GM18517 (cell line): ENCODE data around the gene STOML2.

Experiments used
- ATAC-seq: cut with Tn5 transposase; IDR thresholded peaks from one replicate; pipeline ENCODE4 v1.9.1; 2021; ENCODE audit warnings: mild to moderate bottlenecking, moderate library complexity; ENCODE audit not compliant: unreplicated experiment

The STOML2 gene

DNA sequence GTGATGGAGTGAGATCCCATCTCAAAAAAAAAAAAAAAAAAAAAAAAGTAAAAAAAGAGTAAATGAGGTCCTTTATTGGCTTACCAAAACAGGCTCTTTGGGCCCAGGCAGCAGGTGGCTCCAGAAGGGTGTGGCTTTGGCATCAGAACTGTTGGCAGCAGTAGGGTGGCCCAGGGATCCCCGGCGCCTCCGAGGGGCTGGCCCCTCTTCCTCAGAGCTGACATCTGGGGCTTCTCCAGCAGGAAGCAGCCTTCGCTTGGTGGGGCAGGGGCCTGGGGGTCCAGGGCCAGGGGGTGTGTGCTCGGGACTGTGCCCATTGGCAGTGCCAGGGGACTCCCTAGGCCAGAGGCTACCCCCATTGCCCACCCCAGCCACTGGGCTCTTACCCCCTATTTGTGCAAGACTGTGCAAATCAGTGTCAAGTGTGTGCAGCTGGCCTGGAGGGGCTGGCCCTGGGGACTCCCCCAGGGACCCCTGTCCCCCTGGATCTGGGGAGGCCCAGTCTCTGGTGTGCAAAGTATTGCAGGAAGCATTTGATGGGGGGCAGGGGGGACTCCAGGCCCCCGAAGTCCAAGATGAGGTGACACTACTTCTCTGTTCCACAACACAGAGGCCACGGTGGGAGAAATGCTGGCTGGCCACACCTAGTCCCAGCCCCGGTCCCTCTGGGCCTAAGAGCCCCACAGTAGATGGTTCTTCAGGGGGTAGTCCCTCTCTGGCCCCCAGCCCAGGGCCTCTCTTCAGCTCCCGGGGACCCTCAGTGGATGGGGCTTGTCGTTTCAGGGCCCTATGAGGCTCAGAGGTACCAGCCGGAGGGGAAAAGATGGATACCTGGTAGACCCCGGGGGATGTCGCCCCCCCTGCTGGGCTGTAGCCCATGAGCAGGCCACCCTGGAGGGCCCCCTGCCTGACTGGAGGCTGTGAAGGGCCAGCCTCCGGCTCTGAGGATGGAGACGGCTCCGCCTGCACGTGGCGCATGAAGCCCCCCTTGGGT lies 4.7 kb upstream of the STOML2 start:
- no peak for ATAC-seq

DNA sequence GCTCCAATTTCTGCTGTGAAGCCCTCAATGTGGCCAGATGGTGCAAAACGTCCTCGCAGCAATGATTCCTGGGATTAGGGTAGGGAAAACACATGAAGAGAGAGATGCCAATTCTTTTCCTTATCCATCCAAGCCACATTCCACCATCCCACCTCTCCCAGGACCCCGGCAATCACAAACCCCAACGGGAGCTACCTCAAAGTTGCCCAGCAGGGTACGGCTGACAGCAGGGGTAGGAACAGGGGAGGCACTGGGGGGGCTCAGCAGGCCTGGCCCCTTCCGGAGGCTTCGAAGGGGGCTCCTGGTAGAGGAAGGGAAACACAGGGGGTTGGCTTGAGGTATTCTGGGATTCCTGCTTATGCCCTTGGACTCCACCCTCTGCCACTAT lies 3.4 kb upstream of the STOML2 start:
- no peak for ATAC-seq

DNA sequence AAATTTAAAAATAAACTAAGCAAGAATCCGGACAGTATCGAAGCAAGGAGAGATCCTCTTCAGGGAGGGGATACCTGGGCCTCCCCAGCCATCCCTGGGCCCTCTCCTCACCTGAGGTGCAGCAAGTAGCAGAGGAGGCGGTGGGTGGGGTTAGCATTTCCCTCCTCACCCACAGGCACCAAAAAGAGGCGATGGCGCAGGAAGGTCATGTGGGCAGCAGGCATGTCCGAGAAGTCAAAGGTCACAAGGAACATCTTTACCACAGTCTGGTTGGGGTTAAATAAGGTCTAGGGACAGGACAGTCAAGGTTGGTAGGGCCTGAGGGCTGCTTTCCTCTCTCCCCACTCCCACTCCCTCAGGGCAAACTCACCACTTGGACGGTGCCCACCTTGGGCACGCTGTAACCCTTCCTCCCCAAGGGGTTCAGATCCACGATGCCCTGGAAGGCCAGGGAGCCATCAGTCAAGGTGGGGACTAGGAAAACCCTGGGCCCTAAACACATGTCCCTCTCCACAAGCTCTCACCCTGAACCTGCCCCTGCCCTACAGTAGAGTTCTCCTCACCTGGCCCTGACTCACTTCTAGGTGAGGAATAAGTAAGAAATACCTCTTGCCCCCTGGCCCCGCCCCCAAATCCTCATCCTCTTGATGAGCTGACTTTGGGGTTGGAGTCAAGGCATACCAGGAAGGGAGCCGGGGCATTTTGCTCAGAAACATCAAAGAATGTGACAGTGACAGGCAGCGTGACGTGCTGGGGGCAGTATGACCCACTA lies 2.8 kb upstream of the STOML2 start:
- no peak for ATAC-seq

DNA sequence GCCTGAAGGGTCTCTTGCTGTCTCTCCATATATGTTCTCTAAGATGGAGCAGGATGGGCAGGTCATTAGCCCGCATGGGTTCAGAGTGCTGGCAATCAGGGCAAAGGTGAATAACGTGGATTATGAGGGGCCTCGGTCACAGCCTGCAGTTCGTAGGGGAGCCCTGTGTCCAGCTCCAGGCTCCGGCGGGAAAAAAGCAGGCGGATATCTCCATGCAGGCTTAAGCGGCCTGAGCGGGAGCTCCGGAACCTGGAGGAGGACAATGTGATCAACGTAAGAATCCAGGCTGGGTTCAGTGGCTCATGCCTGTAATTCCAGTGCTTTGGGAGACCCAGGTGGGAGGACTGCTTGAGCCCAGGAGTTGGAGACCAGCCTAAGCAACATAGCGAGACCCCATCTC lies 2.2 kb upstream of the STOML2 start:
- ATAC-seq = no peak

DNA sequence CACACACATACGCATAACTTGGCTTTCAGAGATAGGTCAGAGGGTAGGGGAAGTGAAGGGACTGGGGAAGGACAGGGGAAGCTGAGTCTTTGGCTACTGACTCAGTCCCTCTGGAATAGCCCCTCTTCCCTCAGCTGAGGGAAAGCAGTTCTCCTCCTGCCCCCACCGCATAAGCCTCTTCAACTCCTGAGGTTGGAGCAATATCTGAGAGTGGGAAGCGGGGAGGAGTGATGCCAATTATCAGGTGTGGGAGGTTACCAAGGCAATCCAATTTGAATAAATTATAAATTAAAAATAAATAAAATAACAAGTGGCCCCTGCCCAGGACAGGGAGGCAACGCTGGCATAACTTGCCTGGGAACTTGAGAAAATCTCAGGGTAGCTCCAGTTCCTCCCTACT lies 1.7 kb upstream of the STOML2 start:
- no peak for ATAC-seq

DNA sequence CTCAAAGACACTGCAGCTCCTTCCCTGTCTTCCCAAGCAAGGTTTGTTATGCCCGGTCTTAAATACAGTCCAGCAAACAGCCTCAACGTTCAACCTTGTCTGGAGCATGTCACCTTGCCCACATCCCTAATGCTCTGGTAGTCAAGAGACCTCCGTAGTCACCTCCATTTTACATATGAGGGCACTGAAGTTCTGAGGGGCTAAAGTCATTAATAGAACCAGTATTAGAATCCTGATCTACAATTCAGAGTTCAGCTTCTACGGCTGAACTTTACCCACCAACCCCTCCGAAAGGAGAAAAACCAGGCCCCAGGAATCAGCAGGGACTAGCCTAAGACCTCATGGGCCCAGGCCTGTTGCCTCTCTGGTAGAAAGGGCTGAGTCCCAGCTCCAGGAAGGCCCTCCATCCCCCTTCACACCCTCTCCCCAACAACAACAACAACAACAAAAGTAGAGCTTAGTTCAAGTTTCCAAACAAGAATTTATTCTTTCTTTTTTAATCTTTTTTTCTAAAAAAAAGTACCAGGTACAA lies 795 bp upstream of the STOML2 start:
- no peak for ATAC-seq

DNA sequence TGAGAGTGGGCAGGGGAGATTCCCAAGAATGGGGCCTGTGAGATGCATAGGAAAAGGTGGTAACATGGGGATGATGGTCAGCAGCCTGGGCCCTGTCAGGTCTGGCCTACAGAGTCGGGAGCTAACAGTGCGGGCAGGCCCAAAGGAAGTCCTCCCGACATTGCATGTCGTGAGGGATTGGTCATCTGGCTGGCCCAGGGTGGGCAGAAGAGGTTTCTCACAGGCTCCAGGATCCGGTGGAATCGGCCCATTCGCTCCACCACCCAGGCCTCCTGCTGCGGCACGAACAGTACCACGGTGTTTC lies 514 bp downstream of the STOML2 start:
- ATAC-seq = no peak

DNA sequence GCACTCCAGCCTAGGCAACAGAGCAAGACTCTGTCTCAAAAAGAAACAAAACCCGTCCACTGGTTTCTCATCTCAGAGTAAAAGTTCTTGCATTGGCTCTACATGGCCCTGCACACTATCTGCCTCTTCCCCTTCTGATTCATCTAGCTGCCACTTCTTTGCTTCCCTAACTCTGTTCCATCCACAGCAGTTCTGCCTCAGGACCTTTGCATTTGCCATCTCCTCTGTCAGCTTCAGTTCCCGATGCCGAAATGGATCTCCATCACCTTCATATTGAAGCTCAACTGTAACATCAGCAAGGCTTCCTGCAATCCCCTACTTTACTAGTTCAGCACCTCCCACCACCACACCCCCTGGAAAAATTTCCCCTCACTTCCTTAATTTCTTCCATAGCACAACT lies 5.4 kb downstream of the STOML2 start:
- no peak for ATAC-seq

DNA sequence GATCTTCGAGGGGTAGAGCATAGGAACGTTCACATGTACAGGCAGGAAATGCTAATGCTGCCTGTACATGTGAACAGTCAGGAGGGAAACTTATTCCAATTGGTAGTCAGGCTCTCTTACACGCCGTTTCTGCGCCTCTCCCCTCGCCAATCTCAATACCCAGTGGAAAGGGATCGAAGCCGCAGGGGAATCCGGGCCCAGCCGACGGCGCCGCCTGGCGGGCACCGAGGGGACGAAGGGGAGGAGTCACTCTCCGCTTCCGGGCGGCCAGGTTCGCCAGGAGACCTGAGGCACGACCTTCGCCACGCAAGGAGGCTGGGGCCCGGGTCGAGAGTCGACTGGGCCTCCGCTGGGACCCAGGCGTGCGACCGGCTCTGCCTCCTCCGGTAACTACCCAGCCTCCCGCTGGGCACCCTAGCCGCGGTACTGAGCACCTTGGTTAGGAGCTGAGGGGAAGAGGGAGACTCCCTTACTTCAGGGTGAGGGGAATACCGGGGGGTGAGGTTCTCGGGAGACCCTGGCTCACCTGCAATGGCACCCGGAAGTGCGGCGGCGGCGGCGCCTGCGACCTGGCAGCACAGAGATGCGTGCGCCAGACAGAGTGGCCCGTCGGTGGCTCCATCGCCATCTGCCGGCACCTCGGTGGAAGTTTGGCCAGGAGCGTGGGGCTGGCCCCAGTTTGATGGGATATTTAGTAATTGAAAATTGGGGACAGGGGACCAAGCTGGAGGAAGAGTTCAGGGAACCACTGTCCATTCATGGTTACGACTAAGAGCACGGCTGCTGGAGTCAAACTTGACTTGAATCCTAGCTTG lies 6.7 kb downstream of the STOML2 start, which contains the start of gene PIGO:
Gene PIGO, minus strand, starts transcription at position 557 of the 815 bp plus-strand sequence. CDS start 1,026 bp downstream, outside the sequence.
- peak; percentile 78 for ATAC-seq

DNA sequence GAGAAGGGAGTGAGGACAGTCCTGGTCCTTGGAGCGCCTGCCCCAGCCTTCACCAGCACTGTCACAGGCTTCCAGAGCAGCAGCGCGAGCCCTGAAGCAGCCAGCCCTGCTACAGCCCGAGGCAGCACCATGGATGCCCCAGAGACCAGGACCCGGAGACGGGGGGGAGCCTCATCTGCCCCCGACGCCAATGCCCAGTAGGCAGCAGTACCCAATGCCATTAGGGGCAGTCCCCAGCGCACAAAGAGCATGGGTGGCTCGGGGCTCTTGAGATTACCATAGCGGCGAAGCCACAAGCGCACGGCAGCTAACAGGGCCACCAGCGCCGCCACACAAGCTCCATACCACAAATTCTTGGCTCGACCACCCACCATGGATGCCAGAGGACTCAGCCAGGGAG lies 11.4 kb downstream of the STOML2 start:
- no peak for ATAC-seq

DNA sequence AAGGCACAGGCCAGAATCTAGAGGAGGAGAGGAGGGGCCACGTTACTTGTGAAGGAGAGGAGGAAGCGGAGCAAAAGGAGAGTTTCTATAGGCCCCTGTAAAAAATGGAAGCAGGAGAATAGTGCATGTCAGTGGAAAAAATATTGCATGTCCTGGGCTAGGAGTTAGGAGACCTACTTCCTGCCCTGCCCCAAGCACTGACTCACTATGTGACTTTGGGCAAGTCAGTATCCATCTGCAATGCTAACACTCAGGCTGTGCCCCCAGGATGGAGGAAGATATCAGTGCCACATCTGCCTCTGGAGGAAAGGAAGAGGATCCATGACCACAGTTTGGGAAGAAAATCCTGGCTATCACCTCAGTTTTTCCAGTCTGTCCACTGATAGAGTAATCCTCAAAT lies 13.5 kb downstream of the STOML2 start:
- no peak for ATAC-seq

DNA sequence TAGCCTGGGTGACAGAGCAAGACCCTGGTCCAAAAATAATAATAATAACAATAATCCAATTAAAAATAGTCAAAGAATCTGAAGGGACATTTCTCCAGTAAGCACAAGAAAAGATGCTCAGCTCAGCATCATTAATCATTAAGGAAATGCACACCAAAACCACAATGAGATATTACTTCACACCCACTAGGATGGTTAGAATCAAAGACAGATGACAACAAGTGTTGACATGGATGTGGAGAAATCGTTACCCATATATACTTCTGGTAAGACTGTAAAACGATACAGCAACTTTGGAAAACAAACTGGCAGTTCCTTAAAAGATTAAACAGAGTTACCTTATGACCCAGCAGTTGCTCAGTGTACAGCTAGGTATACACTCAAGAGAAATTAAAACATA lies 17.9 kb downstream of the STOML2 start:
- no peak for ATAC-seq

DNA sequence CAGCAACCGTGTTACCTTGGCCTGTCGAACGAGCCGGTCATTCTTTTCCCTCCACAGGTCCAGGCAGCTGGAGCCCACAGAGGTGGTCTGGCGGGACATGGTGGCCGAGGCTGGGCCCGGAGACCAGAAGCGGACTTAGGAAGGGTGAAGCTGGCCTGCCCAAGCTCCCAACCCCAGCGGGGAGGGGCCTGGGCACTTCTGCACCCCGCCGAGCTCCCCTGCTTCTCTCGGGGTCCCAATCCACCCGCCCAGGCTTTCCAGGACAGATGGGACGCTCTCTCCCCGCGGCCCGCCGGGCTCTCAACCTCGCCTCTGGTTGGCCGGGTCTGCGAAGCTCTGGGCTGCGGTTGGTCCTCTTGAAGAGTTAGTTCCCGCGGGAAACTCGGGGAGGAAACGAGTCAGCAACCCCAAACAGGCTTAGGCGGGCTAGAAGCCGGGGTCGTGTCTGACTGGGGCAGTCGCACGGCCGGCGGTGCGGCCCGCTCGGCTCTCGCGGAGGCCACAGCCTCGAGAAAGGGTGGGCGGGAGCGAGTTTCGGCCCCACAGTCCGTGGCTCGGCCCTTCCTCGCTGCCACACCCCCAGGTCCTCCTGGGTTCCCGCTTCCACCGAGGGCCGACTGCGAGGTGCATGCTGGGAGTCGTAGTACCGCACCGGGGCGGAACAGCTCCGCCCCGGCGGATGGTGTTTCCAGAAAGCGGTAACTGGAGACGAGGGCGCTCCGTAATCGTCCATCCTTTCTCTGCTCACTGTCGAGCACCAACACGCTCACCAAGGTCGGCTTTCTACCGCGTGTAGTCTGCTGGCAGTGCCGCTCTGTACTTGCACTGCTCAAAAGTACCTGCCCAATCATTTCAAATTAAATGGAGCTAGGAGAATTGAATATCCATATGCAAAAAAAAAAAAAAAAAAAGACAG lies 23.2 kb downstream of the STOML2 start, which contains the start of gene FANCG:
Gene FANCG, minus strand, starts transcription at position 517 of the 916 bp plus-strand sequence. Its CDS starts 418 bp downstream, at position 99.
- ATAC-seq = peak; percentile 84

DNA sequence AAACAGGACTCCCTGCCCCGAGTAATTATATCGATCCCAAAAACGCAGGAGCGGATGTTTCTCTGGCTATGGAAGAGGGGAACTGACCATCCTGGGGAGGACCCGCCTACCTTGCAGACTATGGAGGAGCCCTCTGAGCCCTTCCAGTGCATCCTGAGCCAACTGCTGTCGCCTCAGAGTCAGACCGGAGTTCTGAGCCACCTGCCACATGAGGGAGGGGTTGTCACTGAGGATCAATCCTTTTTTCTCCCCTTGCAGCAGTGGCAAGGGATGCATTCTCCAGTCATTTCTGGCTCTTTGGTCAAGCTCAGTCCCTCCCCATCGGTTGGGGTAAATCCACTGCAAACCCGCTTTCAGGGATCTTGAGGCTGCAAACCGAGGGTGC lies 23.9 kb downstream of the STOML2 start:
- peak; percentile 1 for ATAC-seq

DNA sequence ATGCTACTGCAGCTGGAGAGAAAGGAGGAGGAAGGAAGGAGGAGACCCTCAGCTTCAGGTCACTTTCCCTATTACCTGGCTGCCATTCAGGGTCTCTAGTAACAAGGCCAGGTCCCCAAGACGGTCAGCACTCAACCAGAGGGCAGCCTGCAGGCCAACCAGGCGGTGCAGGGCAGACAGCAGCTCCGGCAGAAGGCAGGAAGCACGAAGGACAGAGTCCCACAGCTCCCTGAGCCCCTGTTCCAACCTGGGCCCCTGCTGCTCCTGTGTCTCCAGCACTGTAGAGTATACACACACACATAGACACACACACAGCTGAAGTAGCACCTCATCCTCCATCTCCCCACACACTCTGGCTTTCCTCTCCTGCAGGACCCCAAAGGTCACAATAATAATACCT lies 24.9 kb downstream of the STOML2 start:
- no peak for ATAC-seq

DNA sequence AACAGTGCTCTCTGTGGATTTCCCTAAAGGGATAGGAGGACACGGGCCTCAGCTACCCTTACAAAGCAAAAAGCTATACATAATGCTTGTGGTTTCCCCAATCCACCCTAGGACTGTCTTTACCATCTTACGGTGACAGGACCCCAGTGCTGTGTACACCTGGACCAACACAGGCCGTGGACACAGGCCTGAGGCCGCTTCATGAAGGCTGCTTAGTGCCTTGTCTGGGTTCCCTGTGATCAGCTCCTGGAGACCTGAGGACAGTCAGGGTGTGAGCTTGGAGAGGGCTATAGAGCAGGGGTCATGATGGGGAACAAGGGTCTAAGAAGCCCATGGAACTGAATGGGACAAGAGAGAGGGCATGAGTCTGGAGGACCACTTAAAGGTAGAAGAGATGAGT lies 26.1 kb downstream of the STOML2 start:
- no peak for ATAC-seq

DNA sequence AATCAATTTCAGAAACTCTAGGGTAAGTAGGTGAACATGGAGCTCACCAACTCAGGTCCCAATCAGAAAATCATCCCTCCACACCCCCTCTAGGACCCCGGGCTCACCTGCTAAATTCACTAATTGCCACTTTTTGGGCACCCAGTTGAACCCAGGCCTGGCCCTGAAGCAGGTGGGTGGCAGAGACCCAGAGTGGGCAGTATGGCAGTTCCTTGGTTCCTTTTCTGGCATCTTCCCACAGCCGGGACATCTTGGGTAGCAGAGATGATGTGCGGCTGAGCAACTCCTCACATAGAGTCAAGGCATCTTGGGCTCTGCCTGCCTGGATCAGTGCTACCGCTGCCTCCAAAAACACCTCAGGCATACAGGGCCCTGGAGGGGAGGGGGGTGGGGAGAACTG lies 27.6 kb downstream of the STOML2 start:
- no peak for ATAC-seq

DNA sequence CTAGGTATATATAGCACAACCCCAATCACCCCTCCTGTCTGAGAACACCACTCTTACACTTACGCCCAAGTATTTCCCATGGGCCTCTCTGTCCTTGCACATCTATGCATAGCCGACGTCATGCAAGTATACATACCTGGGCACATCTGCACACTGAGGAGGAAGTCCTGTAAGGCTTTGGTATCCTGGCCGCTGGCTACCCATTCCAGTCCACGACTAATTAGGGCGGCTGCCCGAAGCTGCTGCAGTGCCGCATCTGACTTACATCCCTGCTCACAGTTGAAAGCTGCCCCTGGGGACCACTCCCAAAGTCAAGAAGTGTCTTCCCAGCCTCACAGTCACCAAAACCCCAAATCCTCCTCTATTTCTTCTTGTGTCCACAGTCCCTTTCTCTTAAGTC lies 28.1 kb downstream of the STOML2 start:
- no peak for ATAC-seq

DNA sequence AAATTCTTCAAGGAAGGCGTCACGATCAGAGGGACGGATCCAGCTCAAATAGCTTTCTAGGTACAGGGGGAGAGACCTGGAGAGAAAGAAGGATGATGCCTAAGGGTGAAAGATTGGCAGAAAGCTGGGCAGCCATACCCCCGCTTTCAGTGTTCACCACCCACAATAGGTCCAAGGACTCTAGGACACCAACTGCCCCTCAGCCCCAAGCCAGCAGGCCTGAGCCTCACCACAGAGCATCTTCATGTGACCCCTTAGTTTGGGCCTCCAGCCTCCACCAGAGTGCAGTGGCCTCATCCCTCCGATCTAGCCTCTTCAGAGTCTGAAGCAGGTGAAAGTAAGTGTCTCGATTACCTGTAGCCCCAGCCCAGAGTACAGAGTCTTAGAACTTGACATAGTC lies 28.8 kb downstream of the STOML2 start:
- no peak for ATAC-seq

DNA sequence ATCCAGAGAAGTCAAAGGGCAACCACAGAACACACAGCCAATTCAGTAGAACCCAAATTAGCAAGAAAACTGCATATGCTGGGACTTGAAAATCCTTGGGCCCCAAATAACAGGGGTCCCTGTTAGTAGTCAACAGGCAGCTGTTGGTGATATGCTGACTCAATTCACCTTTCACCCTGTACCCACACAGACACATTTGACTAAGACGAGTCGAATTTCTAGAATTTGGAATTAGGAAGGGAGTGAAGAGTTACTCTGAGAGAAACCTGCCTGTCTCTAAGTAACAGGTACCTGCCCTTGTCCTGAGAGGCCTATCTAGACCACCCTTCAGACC lies 29.7 kb downstream of the STOML2 start:
- no peak for ATAC-seq
